Measurements from ENCODE around the gene ARPC5.

DNA sequence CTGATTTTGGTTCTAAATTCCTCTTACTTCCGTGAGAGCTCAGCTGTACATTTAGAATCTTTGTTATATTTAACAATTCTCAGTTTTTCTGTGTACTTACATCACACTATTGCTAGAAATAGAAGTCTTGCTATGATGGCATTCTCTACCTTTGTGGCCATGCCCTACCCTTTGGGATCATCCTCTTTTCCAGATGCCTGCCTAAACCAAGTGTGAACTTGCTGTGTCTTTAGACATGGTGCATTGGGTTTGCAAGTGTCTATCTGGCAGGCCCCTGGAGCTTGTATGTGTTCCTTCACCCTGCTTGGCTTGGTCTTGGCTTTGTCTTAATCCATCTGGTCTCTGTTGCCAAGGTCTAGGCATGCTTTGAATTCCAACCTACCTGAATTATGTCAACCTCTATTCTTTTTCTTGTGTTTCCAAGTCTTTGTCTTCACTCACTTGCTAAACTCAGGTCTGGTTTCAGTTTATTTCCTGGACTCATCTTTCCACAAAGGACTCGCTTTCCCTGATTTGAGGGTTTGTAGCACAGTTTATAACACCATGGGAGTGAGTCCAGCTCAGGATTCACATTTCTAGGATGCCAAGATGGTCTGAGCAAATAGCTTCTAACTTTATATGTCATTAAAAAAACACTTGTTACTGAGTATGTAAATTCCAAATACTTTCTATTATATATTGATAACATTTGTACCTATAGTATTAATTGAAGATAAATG is 38.2 kb upstream of the ARPC5 start:
- TF ChIP-seq, protein P1, sequence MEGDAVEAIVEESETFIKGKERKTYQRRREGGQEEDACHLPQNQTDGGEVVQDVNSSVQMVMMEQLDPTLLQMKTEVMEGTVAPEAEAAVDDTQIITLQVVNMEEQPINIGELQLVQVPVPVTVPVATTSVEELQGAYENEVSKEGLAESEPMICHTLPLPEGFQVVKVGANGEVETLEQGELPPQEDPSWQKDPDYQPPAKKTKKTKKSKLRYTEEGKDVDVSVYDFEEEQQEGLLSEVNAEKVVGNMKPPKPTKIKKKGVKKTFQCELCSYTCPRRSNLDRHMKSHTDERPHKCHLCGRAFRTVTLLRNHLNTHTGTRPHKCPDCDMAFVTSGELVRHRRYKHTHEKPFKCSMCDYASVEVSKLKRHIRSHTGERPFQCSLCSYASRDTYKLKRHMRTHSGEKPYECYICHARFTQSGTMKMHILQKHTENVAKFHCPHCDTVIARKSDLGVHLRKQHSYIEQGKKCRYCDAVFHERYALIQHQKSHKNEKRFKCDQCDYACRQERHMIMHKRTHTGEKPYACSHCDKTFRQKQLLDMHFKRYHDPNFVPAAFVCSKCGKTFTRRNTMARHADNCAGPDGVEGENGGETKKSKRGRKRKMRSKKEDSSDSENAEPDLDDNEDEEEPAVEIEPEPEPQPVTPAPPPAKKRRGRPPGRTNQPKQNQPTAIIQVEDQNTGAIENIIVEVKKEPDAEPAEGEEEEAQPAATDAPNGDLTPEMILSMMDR (IDR thresholded peaks at IDR 0.05): no peak
- TF ChIP-seq POLR2A (IDR thresholded peaks at IDR 0.05): no peak

Data from thyroid gland (tissue), 4 donors.